Esophagus muscularis mucosa (tissue), 3 donors: Measurements from ENCODE around the gene BTNL3.

ENCODE experiments used
- CTCF ChIP-seq, 3 experiments: fragments of 200-600 bp in 2 of 3; fragments of 450-650 bp in 1 of 3; sonication (generic) in 2 of 3; IDR thresholded peaks; one replicate each; pipeline ENCODE4 v1.5.1; 2017 to 2019; ENCODE audit warnings: antibody characterized with exemption in 3 of 3, mild to moderate bottlenecking in 2 of 3, moderate library complexity in 1 of 3
- POLR2A ChIP-seq: fragments of 450-650 bp; IDR thresholded peaks from one replicate; pipeline ENCODE4 v1.6.1; 2017; ENCODE audit warnings: antibody characterized with exemption, moderate library complexity, mild to moderate bottlenecking, low read depth
- POLR2AphosphoS5 ChIP-seq, 2 donors: sonication (generic); formaldehyde crosslinking; IDR thresholded peaks; one replicate each; pipeline ENCODE4 v1.6.1; 2017; ENCODE audit warnings: antibody characterized with exemption in 2 of 2

DNA sequence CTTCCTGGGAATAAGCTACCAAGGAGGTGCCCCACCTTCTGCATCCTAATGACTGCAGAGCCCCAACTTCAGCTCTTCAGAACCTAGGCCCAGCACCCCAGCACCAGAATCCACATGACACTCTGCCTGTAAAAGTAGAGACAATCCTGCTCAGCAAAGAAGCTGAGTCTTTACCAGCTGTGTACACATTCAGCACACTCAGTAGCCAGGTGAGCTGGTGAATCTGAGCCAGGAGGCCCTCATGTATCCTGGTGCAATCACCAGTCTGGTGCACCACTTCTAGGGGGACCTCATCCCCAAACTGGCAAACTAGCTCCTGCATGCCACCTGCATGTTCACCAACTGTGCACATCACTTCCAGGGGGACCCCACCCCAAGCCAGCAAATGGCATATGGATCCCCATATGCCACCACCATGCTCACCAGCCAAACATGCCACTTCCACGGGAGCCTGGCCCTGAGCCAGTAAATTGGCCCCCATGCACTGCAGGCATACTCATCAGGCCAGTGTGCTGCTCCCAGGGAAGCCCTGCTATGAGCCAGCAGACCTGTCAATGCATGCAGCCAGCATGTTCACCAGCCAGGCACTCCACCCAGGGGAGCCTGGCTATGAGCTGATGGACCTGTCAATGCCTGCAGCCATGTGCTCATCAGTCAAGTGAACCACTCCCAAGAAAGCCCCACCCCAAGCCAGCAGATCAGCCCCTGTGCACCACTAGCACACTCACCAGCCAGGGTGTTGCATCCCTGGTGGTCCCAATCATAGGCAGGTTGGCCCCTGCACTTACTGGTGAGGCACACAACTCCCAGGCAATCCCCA, 35.8 kb downstream of the BTNL3 start:
- no peak for TF ChIP-seq CTCF (IDR thresholded peaks at IDR 0.05)
- TF ChIP-seq POLR2A, result no peak
- no peak for TF ChIP-seq POLR2AphosphoS5 (IDR thresholded peaks at IDR 0.05)
